ENCODE measurements around the gene FICD. TPM values are rescaled to one million over a fixed set of nuclear protein-coding genes. Genes with fewer than 3 reads are reported as not detected.

The FICD gene
- total and polyA plus RNA-seq, 9 of the 15 experiments (the other 6 are each of a cell fraction or from before 2014, with no cell fraction given), result 0.88 to 4.5 (median 1.9) TPM

DNA sequence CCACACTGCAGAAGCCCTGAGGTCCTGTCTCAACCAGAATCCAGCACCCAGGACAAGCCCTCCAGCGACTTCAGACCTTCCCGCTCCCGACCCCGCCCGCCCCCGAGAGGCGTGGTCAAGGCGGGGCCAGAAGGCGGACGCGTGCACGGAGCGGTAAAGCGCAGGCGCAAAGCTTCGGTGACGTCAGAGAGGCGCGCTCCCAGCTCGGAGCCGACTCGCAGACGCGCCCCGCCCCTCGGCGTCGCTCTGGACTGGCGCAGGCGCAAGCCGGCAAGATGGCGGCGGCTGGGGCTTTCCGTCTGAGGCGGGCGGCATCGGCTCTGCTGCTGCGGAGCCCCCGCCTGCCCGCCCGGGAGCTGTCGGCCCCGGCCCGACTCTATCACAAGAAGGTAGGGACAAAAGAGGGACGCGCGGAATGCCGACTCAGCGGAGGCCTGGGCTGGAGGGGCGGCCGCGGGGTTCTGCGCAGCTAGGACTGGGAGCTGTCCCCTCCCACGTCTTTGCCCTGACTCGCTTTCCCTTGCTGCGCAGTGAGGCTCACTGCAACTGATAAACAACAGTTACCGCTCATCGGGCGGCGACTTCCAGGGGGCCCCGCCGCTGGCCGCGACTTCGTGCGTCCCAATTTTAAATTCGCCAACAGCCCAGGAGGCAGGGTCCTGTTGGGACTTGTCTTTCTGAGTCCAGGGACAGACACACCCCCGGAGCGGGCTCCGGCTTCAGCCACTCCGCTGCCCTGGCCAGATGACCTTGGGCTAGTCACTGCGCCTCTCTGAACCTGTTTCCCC is 47.5 kb downstream of the FICD start, which contains the start of gene ISCU (continued):
- TF ChIP-seq, protein P1, sequence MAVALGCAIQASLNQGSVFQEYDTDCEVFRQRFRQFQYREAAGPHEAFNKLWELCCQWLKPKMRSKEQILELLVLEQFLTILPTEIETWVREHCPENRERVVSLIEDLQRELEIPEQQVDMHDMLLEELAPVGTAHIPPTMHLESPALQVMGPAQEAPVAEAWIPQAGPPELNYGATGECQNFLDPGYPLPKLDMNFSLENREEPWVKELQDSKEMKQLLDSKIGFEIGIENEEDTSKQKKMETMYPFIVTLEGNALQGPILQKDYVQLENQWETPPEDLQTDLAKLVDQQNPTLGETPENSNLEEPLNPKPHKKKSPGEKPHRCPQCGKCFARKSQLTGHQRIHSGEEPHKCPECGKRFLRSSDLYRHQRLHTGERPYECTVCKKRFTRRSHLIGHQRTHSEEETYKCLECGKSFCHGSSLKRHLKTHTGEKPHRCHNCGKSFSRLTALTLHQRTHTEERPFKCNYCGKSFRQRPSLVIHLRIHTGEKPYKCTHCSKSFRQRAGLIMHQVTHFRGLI (CRISPR knock-in tag; IDR thresholded peaks at IDR 0.05), result no peak
- TF ChIP-seq TAF1 (IDR thresholded peaks at IDR 0.05; ENCODE audit: control insufficient read depth, extremely low read depth, insufficient read depth, low read length, severe bottlenecking), result peak; percentile 77
- no peak for TF ChIP-seq TAL1 (IDR thresholded peaks at IDR 0.05)
- TF ChIP-seq TOE1 (IDR thresholded peaks at IDR 0.05; ENCODE audit: borderline replicate concordance), result no peak
- no peak for TF ChIP-seq TOE1 (CRISPR knock-in tag; IDR thresholded peaks at IDR 0.05; ENCODE audit: borderline replicate concordance, low read depth)
- TF ChIP-seq NCOA1 (IDR thresholded peaks at IDR 0.05; ENCODE audit: low read depth), result 0 out of 2 replicates have a peak, but pooled peaks have one; percentile 5
- TF ChIP-seq NR1H2 (CRISPR knock-in tag; IDR thresholded peaks at IDR 0.05), result no peak
- peak; percentile 74 for TF ChIP-seq MEIS2 (IDR thresholded peaks at IDR 0.05; ENCODE audit: partially characterized antibody)
- no peak for TF ChIP-seq LEF1 (IDR thresholded peaks at IDR 0.05)
- TF ChIP-seq STAG1 (CRISPR knock-in tag; IDR thresholded peaks at IDR 0.05; ENCODE audit: borderline replicate concordance), result 0 out of 2 replicates have a peak, but pooled peaks have one; percentile 22
- peak; percentile 35; the same call in 1 of the 2 replicates for TF ChIP-seq NR2C2 (CRISPR knock-in tag; IDR thresholded peaks at IDR 0.05)
- no peak for TF ChIP-seq NR2C2 (tag; IDR thresholded peaks at IDR 0.05)
- TF ChIP-seq TBP (optimal IDR thresholded peaks at IDR 0.05; ENCODE audit: low read depth, low read length), result peak; percentile 86
- TF ChIP-seq, protein P2, sequence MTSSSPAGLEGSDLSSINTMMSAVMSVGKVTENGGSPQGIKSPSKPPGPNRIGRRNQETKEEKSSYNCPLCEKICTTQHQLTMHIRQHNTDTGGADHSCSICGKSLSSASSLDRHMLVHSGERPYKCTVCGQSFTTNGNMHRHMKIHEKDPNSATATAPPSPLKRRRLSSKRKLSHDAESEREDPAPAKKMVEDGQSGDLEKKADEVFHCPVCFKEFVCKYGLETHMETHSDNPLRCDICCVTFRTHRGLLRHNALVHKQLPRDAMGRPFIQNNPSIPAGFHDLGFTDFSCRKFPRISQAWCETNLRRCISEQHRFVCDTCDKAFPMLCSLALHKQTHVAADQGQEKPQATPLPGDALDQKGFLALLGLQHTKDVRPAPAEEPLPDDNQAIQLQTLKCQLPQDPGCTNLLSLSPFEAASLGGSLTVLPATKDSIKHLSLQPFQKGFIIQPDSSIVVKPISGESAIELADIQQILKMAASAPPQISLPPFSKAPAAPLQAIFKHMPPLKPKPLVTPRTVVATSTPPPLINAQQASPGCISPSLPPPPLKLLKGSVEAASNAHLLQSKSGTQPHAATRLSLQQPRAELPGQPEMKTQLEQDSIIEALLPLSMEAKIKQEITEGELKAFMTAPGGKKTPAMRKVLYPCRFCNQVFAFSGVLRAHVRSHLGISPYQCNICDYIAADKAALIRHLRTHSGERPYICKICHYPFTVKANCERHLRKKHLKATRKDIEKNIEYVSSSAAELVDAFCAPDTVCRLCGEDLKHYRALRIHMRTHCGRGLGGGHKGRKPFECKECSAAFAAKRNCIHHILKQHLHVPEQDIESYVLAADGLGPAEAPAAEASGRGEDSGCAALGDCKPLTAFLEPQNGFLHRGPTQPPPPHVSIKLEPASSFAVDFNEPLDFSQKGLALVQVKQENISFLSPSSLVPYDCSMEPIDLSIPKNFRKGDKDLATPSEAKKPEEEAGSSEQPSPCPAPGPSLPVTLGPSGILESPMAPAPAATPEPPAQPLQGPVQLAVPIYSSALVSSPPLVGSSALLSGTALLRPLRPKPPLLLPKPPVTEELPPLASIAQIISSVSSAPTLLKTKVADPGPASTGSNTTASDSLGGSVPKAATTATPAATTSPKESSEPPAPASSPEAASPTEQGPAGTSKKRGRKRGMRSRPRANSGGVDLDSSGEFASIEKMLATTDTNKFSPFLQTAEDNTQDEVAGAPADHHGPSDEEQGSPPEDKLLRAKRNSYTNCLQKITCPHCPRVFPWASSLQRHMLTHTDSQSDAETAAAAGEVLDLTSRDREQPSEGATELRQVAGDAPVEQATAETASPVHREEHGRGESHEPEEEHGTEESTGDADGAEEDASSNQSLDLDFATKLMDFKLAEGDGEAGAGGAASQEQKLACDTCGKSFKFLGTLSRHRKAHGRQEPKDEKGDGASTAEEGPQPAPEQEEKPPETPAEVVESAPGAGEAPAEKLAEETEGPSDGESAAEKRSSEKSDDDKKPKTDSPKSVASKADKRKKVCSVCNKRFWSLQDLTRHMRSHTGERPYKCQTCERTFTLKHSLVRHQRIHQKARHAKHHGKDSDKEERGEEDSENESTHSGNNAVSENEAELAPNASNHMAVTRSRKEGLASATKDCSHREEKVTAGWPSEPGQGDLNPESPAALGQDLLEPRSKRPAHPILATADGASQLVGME (CRISPR knock-in tag; IDR thresholded peaks at IDR 0.05), result no peak
- no peak for TF ChIP-seq KLF1 (tag; IDR thresholded peaks at IDR 0.05)
- TF ChIP-seq PRDM10 (IDR thresholded peaks at IDR 0.05; ENCODE audit: partially characterized antibody), result no peak

All from K562 (cell line).